WTC11 (cell line): ENCODE data around the gene ETV1. TPM values are rescaled to one million over a fixed set of nuclear protein-coding genes. Genes with fewer than 3 reads are reported as not detected.

Source experiments
- ATAC-seq: fragments of 200-7000 bp; cut with Tn5 transposase; 2 replicates; pipeline ENCODE4 v1.10.0; 2021; ENCODE audit warnings: mild to moderate bottlenecking, moderate library complexity
- CTCF ChIA-PET: fragments of 300-600 bp; sonication (Branson Sonifier 250); formaldehyde crosslinking; loops from one replicate; lab custom pipeline; 2021; ENCODE audit warnings: antibody characterized with exemption; lab: Charles Lee
- POLR2A ChIA-PET: fragments of 350-600 bp; sonication (Branson Sonifier 250); formaldehyde crosslinking; loops from one replicate; lab custom pipeline; 2021; ENCODE audit warnings: antibody characterized with exemption; lab: Charles Lee
- DNase-seq: peaks from one replicate; pipeline ENCODE4 v3.0.0; 2021; ENCODE audit warnings: low spot score
- H3K27ac Mint-ChIP-seq: 2 replicates; pipeline ENCODE4 v1.8.0; 2021; ENCODE audit warnings: mixed read lengths
- H3K27me3 Mint-ChIP-seq: 2 replicates; pipeline ENCODE4 v1.8.0; 2021; ENCODE audit warnings: low read depth, mild to moderate bottlenecking, moderate library complexity, mixed read lengths
- H3K36me3 Mint-ChIP-seq: 2 replicates; pipeline ENCODE4 v1.8.0; 2021; ENCODE audit warnings: mixed read lengths
- H3K4me1 Mint-ChIP-seq: 2 replicates; pipeline ENCODE4 v1.8.0; 2022; ENCODE audit warnings: mixed read lengths
- H3K4me3 Mint-ChIP-seq: 2 replicates; pipeline ENCODE4 v1.8.0; 2021; ENCODE audit warnings: mild to moderate bottlenecking, moderate library complexity, mixed read lengths
- H3K9me3 Mint-ChIP-seq: 2 replicates; pipeline ENCODE4 v1.8.0; 2021; ENCODE audit warnings: mixed read lengths
- ATF3 ChIP-seq: sonication (generic); formaldehyde crosslinking; conservative IDR thresholded peaks from 2 replicates; pipeline ENCODE4 v1.8.1; 2022; ENCODE audit warnings: mild to moderate bottlenecking, missing genetic modification reagents
- CBFB ChIP-seq: sonication (generic); formaldehyde crosslinking; IDR thresholded peaks from 2 replicates; pipeline ENCODE4 v1.8.1; 2022; ENCODE audit warnings: mild to moderate bottlenecking, low read depth, missing genetic modification reagents
- E2F4 ChIP-seq: sonication (generic); formaldehyde crosslinking; IDR thresholded peaks from 2 replicates; pipeline ENCODE4 v1.8.1; 2022; ENCODE audit warnings: low read depth, mild to moderate bottlenecking, moderate library complexity, missing genetic modification reagents, borderline replicate concordance
- ESRRA ChIP-seq: sonication (generic); formaldehyde crosslinking; IDR thresholded peaks from 2 replicates; pipeline ENCODE4 v1.8.1; 2022; ENCODE audit warnings: mild to moderate bottlenecking, missing genetic modification reagents, borderline replicate concordance
- FOXJ3 ChIP-seq: sonication (generic); formaldehyde crosslinking; IDR thresholded peaks from 2 replicates; pipeline ENCODE4 v1.9.0; 2021; ENCODE audit warnings: missing genetic modification reagents, mild to moderate bottlenecking, borderline replicate concordance
- FOXK1 ChIP-seq: sonication (generic); formaldehyde crosslinking; IDR thresholded peaks from 2 replicates; pipeline ENCODE4 v1.8.0; 2022; ENCODE audit warnings: mild to moderate bottlenecking, moderate library complexity, missing genetic modification reagents
- FOXP1 ChIP-seq: sonication (generic); formaldehyde crosslinking; IDR thresholded peaks from 2 replicates; pipeline ENCODE4 v1.8.0; 2022; ENCODE audit warnings: missing genetic modification reagents, mild to moderate bottlenecking, moderate library complexity, borderline replicate concordance
- HMGA2 ChIP-seq: fragments of 250-450 bp; sonication (Bioruptor Pico); IDR thresholded peaks from 2 replicates; pipeline ENCODE4 v1.4.0; 2021; ENCODE audit warnings: mild to moderate bottlenecking, moderate library complexity
- JUN ChIP-seq: sonication (generic); formaldehyde crosslinking; IDR thresholded peaks from 2 replicates; pipeline ENCODE4 v1.8.0; 2023; ENCODE audit warnings: mild to moderate bottlenecking, missing genetic modification reagents
- NFATC4 ChIP-seq: fragments of 250-450 bp; sonication (Bioruptor Pico); IDR thresholded peaks from 2 replicates; pipeline ENCODE4 v1.9.0; 2021; ENCODE audit warnings: mild to moderate bottlenecking
- OVOL2 ChIP-seq: fragments of 250-450 bp; sonication (Bioruptor Pico); IDR thresholded peaks from 2 replicates; pipeline ENCODE4 v1.9.0; 2021; ENCODE audit warnings: mild to moderate bottlenecking, borderline replicate concordance
- RELA ChIP-seq: sonication (generic); formaldehyde crosslinking; IDR thresholded peaks from 2 replicates; pipeline ENCODE4 v1.8.1; 2022; ENCODE audit warnings: missing genetic modification reagents, mild to moderate bottlenecking, borderline replicate concordance
- SMAD3 ChIP-seq: sonication (generic); formaldehyde crosslinking; IDR thresholded peaks from 2 replicates; pipeline ENCODE4 v1.8.0; 2022; ENCODE audit warnings: missing genetic modification reagents, mild to moderate bottlenecking, borderline replicate concordance
- SMAD4 ChIP-seq: sonication (generic); formaldehyde crosslinking; IDR thresholded peaks from 2 replicates; pipeline ENCODE4 v1.8.0; 2022; ENCODE audit warnings: mild to moderate bottlenecking, missing genetic modification reagents
- SOX15 ChIP-seq: fragments of 250-450 bp; sonication (Bioruptor Pico); IDR thresholded peaks from 2 replicates; pipeline ENCODE4 v1.9.0; 2021; ENCODE audit warnings: mild to moderate bottlenecking
- TCF7 ChIP-seq: sonication (generic); formaldehyde crosslinking; IDR thresholded peaks from 2 replicates; pipeline ENCODE4 v1.8.0; 2022; ENCODE audit warnings: mild to moderate bottlenecking, low read depth, missing genetic modification reagents, moderate library complexity
- TEAD1 ChIP-seq: sonication (generic); formaldehyde crosslinking; IDR thresholded peaks from 2 replicates; pipeline ENCODE4 v1.8.0; 2022; ENCODE audit warnings: mild to moderate bottlenecking, missing genetic modification reagents
- USF1 ChIP-seq: sonication (generic); formaldehyde crosslinking; IDR thresholded peaks from 2 replicates; pipeline ENCODE4 v1.8.0; 2022; ENCODE audit warnings: mild to moderate bottlenecking, missing genetic modification reagents
- USF2 ChIP-seq: sonication (generic); formaldehyde crosslinking; IDR thresholded peaks from 2 replicates; pipeline ENCODE4 v1.8.1; 2023; ENCODE audit warnings: mild to moderate bottlenecking, missing genetic modification reagents, moderate library complexity
- ZBTB21 ChIP-seq: sonication (generic); formaldehyde crosslinking; IDR thresholded peaks from 2 replicates; pipeline ENCODE4 v1.8.1; 2023; ENCODE audit warnings: mild to moderate bottlenecking, missing genetic modification reagents, borderline replicate concordance
- ZNF121 ChIP-seq: sonication (generic); formaldehyde crosslinking; IDR thresholded peaks from 2 replicates; pipeline ENCODE4 v1.8.0; 2023; ENCODE audit warnings: missing genetic modification reagents
- ZNF138 ChIP-seq: sonication (generic); formaldehyde crosslinking; conservative IDR thresholded peaks from 2 replicates; pipeline ENCODE4 v1.8.1; 2022; ENCODE audit warnings: mild to moderate bottlenecking, moderate library complexity, missing genetic modification reagents
- ZNF232 ChIP-seq: sonication (generic); formaldehyde crosslinking; IDR thresholded peaks from 2 replicates; pipeline ENCODE4 v1.8.0; 2022; ENCODE audit warnings: mild to moderate bottlenecking, missing genetic modification reagents
- ZNF396 ChIP-seq: fragments of 250-450 bp; sonication (Bioruptor Pico); IDR thresholded peaks from 2 replicates; pipeline ENCODE4 v1.8.0; 2021; ENCODE audit warnings: mild to moderate bottlenecking, moderate library complexity, borderline replicate concordance
- ZNF416 ChIP-seq: fragments of 250-450 bp; sonication (Bioruptor Pico); IDR thresholded peaks from 2 replicates; pipeline ENCODE4 v1.9.0; 2021; ENCODE audit warnings: mild to moderate bottlenecking, inconsistent platforms
- ZNF532 ChIP-seq: fragments of 250-450 bp; sonication (Bioruptor Pico); IDR thresholded peaks from 2 replicates; pipeline ENCODE4 v1.9.0; 2021; ENCODE audit warnings: mild to moderate bottlenecking, borderline replicate concordance
- total RNA-seq: library from RNA; stranded (reverse); gene quantifications from 3 replicates; pipeline ENCODE4 v1.2.3, GENCODE V29; 2021

ETV1 gene
- total RNA-seq, 1 experiment from 2014 or later: 76.6 TPM

GRCh38 chr7:14023342-14023741 lies 33.9 kb upstream of the ETV1 start:
- POLR2A ChIA-PET: no interaction called here
- Mint-ChIP-seq H3K4me3 (no peak overlapping the region), H3K36me3 (no peaks in the 10 kb centered on the region), H3K27me3 (no peaks in the 10 kb centered on the region), H3K4me1 (no peaks in the 10 kb centered on the region)
- no peak for DNase-seq
- ATAC-seq: no peak
- TF ChIP-seq USF2 (CRISPR knock-in tag): no peak
- no peak for TF ChIP-seq E2F4 (CRISPR knock-in tag)
- TF ChIP-seq SMAD3: no peak
- no peak for TF ChIP-seq ZNF416 (CRISPR knock-in tag)
- no peak for TF ChIP-seq FOXP1 (CRISPR knock-in tag)
- no peak for TF ChIP-seq JUN (CRISPR knock-in tag)
- no peak for TF ChIP-seq HMGA2
- no peak for TF ChIP-seq RELA (CRISPR knock-in tag)
- TF ChIP-seq SMAD4: no peak
- TF ChIP-seq, all 79 proteins: peak for 0
- H3K9me3 Mint-ChIP-seq: no peaks in the 10 kb centered on the region
- H3K27ac Mint-ChIP-seq: no peak overlapping the region
- CTCF ChIA-PET: no interaction called here

GRCh38 chr7:14021069-14021468 lies 31.6 kb upstream of the ETV1 start:
- TF ChIP-seq ZNF232 (CRISPR knock-in tag): no peak
- TF ChIP-seq ZNF396 (CRISPR knock-in tag): no peak
- no peak for TF ChIP-seq OVOL2 (CRISPR knock-in tag)
- TF ChIP-seq ZNF138 (CRISPR knock-in tag): no peak
- TF ChIP-seq FOXJ3: no peak
- no peak for TF ChIP-seq SMAD4
- TF ChIP-seq CBFB (CRISPR knock-in tag): no peak
- no peak for TF ChIP-seq E2F4 (CRISPR knock-in tag)
- no peak for TF ChIP-seq ZBTB21 (CRISPR knock-in tag)
- TF ChIP-seq FOXK1 (CRISPR knock-in tag): no peak
- no peak for TF ChIP-seq TCF7 (CRISPR knock-in tag)
- TF ChIP-seq NFATC4 (CRISPR knock-in tag): no peak
- no peak for TF ChIP-seq ESRRA (CRISPR knock-in tag)
- no peak for TF ChIP-seq ZNF532 (CRISPR knock-in tag)
- no peak for TF ChIP-seq ZNF121
- TF ChIP-seq USF1 (CRISPR knock-in tag): no peak
- no peak for TF ChIP-seq FOXP1 (CRISPR knock-in tag)
- no peak for TF ChIP-seq ATF3 (CRISPR knock-in tag)
- TF ChIP-seq SOX15 (CRISPR knock-in tag): no peak
- no peak for TF ChIP-seq TEAD1 (CRISPR knock-in tag)
- TF ChIP-seq, all 79 proteins: peak for 0
- Mint-ChIP-seq H3K36me3 (no peaks in the 10 kb centered on the region), H3K27ac (no peak overlapping the region), H3K4me1 (no peaks in the 10 kb centered on the region), H3K4me3 (no peak overlapping the region), H3K9me3 (no peaks in the 10 kb centered on the region), H3K27me3 (no peaks in the 10 kb centered on the region)
- DNase-seq: no peak
- no peak for ATAC-seq
- POLR2A ChIA-PET: no interaction called here
- CTCF ChIA-PET: no interaction called here
